AG04450 (cell line): Measurements from ENCODE around the gene AARSD1. TPM values are rescaled to one million over a fixed set of nuclear protein-coding genes. Genes with fewer than 3 reads are reported as not detected.
A peak's percentile ranks its signal among the peaks of the same experiment; 100 is the strongest.
"Not testable (repeated sequence)": the region's sequence is repeated elsewhere in the genome, so short reads cannot be mapped to it uniquely, and the experiment has no call there.

Source experiments
- CTCF ChIA-PET: fragments of 300-600, 350-600 bp; formaldehyde crosslinking; extraction: SDS; loops from one replicate; lab custom pipeline; 2022; ENCODE audit warnings: antibody characterized with exemption, inconsistent platforms; lab: Charles Lee
- POLR2A ChIA-PET: fragments of 350-600 bp; formaldehyde crosslinking; extraction: SDS; loops from one replicate; lab custom pipeline; 2021; ENCODE audit warnings: antibody characterized with exemption, inconsistent platforms; lab: Yijun Ruan, JAX
- DNase-seq: peaks from one replicate; pipeline ENCODE4 v3.0.0-alpha.2; 2011; ENCODE audit warnings: low read depth, low spot score
- H3K27ac ChIP-seq: one replicate; pipeline ENCODE4 v1.5.1; 2012; ENCODE audit warnings: low read depth, low read length, control low read depth
- H3K27me3 ChIP-seq: one replicate; pipeline ENCODE4 v1.6.0; 2012; ENCODE audit warnings: low read length; ENCODE audit not compliant: control insufficient read depth, insufficient read depth
- H3K4me3 ChIP-seq: 2 replicates; pipeline ENCODE4 v1.5.1; 2011; ENCODE audit warnings: mild to moderate bottlenecking, low read depth, low read length, control low read depth
- H3K9me3 ChIP-seq: 2 replicates; pipeline ENCODE4 v1.5.1; 2012; ENCODE audit warnings: low read length; ENCODE audit not compliant: control insufficient read depth, insufficient read depth
- CTCF ChIP-seq: IDR thresholded peaks from 2 replicates; pipeline ENCODE4 v1.5.1; 2011; ENCODE audit warnings: low read depth, low read length, control low read depth, inconsistent platforms
- polyA plus RNA-seq: library from polyadenylated mRNA; depleted of rRNA; stranded (reverse); fragments of >200 nt; gene quantifications from 2 replicates; pipeline ENCODE4 v1.2.3, GENCODE V29; 2011

The AARSD1 gene
- polyA plus RNA-seq, 1 experiment = 39.7 TPM

DNA sequence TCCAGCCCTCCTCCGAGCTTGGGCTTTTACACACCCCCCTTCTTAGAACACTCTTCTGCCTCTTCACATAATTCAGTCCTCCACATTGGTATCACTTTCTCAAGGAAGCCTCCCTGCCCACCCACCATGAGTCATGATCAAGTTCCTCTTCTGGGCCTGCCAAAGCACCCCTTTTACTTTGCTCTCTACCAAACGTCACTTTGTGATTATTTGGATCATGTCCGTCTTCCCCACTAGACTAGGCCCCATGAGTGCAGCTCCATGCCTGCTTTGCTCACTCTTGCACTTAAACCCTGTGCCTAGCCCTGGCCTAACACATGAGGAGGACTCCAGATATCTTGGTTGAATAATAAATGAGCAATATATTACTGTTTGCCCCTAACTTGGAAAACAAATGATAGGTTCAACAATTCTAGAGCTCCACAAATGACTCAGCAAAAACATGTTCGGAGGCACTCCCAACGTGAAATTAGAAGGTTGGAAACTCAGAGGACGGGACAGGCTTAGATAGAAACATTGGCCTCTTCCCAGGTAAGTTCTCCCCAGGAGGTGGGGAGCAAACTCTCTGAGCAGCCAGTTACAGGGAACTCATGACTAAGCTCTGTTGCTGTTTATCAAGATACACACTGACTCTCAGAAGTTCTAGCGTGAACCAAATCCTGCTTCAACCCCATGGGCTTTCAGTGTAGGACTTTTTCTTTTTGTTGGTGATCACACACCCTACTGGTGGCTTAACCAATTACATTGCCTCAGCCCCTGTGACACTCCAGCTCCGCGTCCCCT lies 35.3 kb downstream of the AARSD1 start:
- CTCF ChIA-PET = interaction anchor here (0.5 to 3.1 kb wide), 24 partner anchors 9 to 207 kb away, joined by 3 to 64 read pairs (median 4); partner anchors contain the start of genes AOC2 and BECN1
- POLR2A ChIA-PET = interaction anchor here (0.5 to 1.4 kb wide), 6 partner anchors 26 to 246 kb away, joined by 3 to 8 read pairs (median 5); partner anchors contain the start of gene RPL27
- peak; percentile 65 for TF ChIP-seq CTCF

DNA sequence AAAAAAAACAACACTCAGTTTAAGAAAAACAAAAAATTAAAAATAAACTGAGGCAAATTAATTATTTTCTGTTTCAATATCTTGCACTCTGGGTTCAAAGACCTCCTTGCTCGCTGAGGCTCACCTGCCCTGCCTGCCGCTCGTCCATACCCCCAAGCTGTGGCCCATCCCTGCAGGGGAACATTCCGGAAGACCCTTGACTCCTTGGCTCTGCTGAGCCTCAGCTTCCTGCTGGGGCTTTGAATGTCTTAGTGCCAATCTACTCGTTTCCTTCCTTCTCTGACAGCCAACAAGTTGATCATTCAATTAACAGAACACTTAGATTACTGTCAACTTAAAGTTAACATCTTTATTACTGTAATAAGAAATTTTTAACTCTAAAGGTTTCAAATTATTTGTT lies 39.4 kb downstream of the AARSD1 start:
- CTCF ChIA-PET = interaction anchor here (0.7 kb wide), 1 partner anchor 101 kb away, joined by 3 read pairs; the partner anchor contains the start of gene BECN1
- Histone ChIP-seq H3K27ac (no peak overlapping the region), H3K4me3 (no peak overlapping the region), H3K9me3 (no peaks in the 10 kb centered on the region), H3K27me3 (peaks cover 17% of the 10 kb centered on the region)
- POLR2A ChIA-PET = no interaction called here
- DNase-seq = no peak
- TF ChIP-seq CTCF = no peak

More for the DNA sequence above, 35.3 kb downstream of the AARSD1 start:
- Histone ChIP-seq H3K27ac (peak overlapping the region; percentile 63), H3K27me3 (peaks cover 5% of the 10 kb centered on the region), H3K4me3 (no peak overlapping the region), H3K9me3 (no peaks in the 10 kb centered on the region)
- DNase-seq = peak; percentile 52

DNA sequence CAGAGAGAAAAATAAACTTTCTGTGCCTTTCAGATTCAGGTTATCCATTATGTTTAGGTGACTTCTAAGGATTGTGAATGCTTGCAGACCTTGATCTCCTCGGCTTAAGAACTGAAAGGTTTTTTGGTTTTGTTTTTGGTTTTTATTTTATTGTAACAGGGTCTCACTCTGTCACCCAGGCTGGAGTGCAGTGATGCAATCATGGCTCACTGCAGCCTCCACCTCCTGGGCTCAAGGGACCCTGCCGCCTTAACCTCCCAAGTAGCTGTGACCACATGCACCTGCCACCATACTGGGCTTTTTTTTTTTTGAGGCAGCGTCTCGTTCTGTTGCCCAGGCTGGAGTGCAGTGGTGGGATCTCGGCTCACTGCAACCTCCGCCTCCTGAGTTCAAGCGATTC lies 40.8 kb downstream of the AARSD1 start:
- H3K27me3 ChIP-seq = peaks cover 21% of the 10 kb centered on the region
- H3K4me3 ChIP-seq, CTCF ChIA-PET, H3K9me3 ChIP-seq, H3K27ac ChIP-seq, POLR2A ChIA-PET, DNase-seq: not testable (repeated sequence)

- Histone ChIP-seq H3K27ac (no peak overlapping the region), H3K27me3 (peaks cover 21% of the 10 kb centered on the region), H3K9me3 (no peaks in the 10 kb centered on the region), H3K4me3 (no peak overlapping the region)
- CTCF ChIA-PET = interaction anchor here (0.6 kb wide), 1 partner anchor 96 kb away, joined by 5 read pairs; no protein-coding TSS in a partner anchor
- no peak for DNase-seq
- POLR2A ChIA-PET = no interaction called here
- no peak for TF ChIP-seq CTCF
These were observed 42.0 kb downstream of the AARSD1 start for GRCh38 chr17:42922294-42922693.

DNA sequence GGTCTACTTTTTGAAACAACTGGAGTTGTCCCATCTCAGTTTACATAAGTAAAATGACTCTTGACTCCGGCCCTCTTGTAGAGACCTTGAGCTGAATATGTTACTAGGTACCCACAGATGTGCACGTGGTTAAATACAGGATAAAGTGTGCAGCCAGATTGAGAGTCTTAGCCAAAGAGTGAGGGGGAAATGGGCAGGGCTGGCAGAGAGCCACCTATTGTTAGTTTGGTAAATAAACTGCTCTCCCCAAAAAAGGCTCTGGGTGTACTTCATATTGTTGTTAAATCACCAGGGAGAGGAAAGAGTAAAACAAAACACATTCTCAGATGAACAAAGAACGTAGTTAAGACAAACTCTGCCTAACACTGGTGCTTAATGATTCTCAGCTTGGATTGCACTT lies 43.3 kb downstream of the AARSD1 start:
- CTCF ChIA-PET = interaction anchor here (3.0 kb wide), 1 partner anchor 8 kb away, joined by 10 read pairs; no protein-coding TSS in a partner anchor

More for the DNA sequence above, 43.3 kb downstream of the AARSD1 start:
- DNase-seq = no peak
- Histone ChIP-seq H3K27ac (no peak overlapping the region), H3K27me3 (peaks cover 21% of the 10 kb centered on the region), H3K9me3 (no peaks in the 10 kb centered on the region), H3K4me3 (no peak overlapping the region)
- POLR2A ChIA-PET = no interaction called here
- TF ChIP-seq CTCF = no peak
